Fibroblast of lung (primary cell): ENCODE data around the gene ARHGEF3.

Experiments used
- EZH2 ChIP-seq: IDR thresholded peaks from 2 replicates; pipeline ENCODE4 v1.5.1; 2012; ENCODE audit warnings: low read length, control low read depth, mild to moderate bottlenecking; ENCODE audit errors: missing control alignments
- TF ChIP-seq, protein P1 (sequence below), 2 donors: IDR thresholded peaks in 1 of 2; conservative IDR thresholded peaks in 1 of 2; 1 replicate in 1 of 2; 2 replicates in 1 of 2; pipeline ENCODE4 v1.5.1; 2011 to 2012; ENCODE audit warnings: low read length in 2 of 2, control low read depth in 1 of 2, inconsistent platforms in 1 of 2, low read depth in 1 of 2, mild to moderate bottlenecking in 1 of 2

GRCh38 chr3:56826831-56827722 lies 25.3 kb upstream of the ARHGEF3 start:
- TF ChIP-seq, protein P1, sequence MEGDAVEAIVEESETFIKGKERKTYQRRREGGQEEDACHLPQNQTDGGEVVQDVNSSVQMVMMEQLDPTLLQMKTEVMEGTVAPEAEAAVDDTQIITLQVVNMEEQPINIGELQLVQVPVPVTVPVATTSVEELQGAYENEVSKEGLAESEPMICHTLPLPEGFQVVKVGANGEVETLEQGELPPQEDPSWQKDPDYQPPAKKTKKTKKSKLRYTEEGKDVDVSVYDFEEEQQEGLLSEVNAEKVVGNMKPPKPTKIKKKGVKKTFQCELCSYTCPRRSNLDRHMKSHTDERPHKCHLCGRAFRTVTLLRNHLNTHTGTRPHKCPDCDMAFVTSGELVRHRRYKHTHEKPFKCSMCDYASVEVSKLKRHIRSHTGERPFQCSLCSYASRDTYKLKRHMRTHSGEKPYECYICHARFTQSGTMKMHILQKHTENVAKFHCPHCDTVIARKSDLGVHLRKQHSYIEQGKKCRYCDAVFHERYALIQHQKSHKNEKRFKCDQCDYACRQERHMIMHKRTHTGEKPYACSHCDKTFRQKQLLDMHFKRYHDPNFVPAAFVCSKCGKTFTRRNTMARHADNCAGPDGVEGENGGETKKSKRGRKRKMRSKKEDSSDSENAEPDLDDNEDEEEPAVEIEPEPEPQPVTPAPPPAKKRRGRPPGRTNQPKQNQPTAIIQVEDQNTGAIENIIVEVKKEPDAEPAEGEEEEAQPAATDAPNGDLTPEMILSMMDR (conservative IDR thresholded peaks at IDR 0.05 in 1 of 2, IDR thresholded peaks at IDR 0.05 in 1 of 2; ENCODE audit: low read depth in 1 of 2, low read length in 2 of 2), result no peak
- TF ChIP-seq EZH2, result no peak
